GM12892 (cell line): Measurements from ENCODE around the gene VPS9D1.
A peak's percentile ranks its signal among the peaks of the same experiment; 100 is the strongest.
"Not testable (repeated sequence)": the region's sequence is repeated elsewhere in the genome, so short reads cannot be mapped to it uniquely, and the experiment has no call there.

Source experiments
- DNase-seq: peaks from one replicate; pipeline ENCODE4 v3.0.0; 2011; ENCODE audit not compliant: insufficient read length
- FAIRE-seq: peaks from 2 replicates; lab custom pipeline; 2011; peaks lifted over from hg19 to GRCh38; lab: Jason Lieb, UNC
- POLR2A ChIP-seq: IDR thresholded peaks from 2 replicates; pipeline ENCODE4 v1.6.1; 2011; ENCODE audit warnings: low read depth, low read length, control low read depth
- POLR2AphosphoS5 ChIP-seq: IDR thresholded peaks from 2 replicates; pipeline ENCODE4 v1.6.1; 2011; ENCODE audit warnings: low read depth, low read length, control low read depth
- TAF1 ChIP-seq: IDR thresholded peaks from 2 replicates; pipeline ENCODE4 v1.6.1; 2011; ENCODE audit warnings: low read depth, mild to moderate bottlenecking, control low read depth, low read length, borderline replicate concordance

The VPS9D1 gene

GRCh38 chr16:89696670-89697128 lies 24.0 kb downstream of the VPS9D1 start:
- FAIRE-seq (no peak), DNase-seq (peak; percentile 77)
- no peak for TF ChIP-seq POLR2A
- no peak for TF ChIP-seq POLR2AphosphoS5
- no peak for TF ChIP-seq TAF1

GRCh38 chr16:89695875-89696669 lies 24.6 kb downstream of the VPS9D1 start:
- FAIRE-seq (no peak), DNase-seq (no peak)
- TF ChIP-seq POLR2AphosphoS5 (no peak), TAF1 (no peak), POLR2A (no peak)

GRCh38 chr16:89695086-89695874 lies 25.4 kb downstream of the VPS9D1 start:
- no peak for FAIRE-seq

GRCh38 chr16:89694784-89695085 lies 26.0 kb downstream of the VPS9D1 start:
- FAIRE-seq, DNase-seq: not testable (repeated sequence)

More at GRCh38 chr16:89695086-89695874, 25.4 kb downstream of the VPS9D1 start:
- TF ChIP-seq POLR2AphosphoS5 (no peak), POLR2A (0 out of 2 replicates have a peak, but pooled peaks have one; percentile 11)
- no peak for DNase-seq

- no peak for TF ChIP-seq TAF1
- TF ChIP-seq POLR2A = no peak
- TF ChIP-seq POLR2AphosphoS5 = no peak
- DNase-seq = no peak
- FAIRE-seq = no peak
These were observed 26.5 kb downstream of the VPS9D1 start for GRCh38 chr16:89693931-89694783.

GRCh38 chr16:89693289-89693731 lies 27.4 kb downstream of the VPS9D1 start:
- TF ChIP-seq POLR2A = no peak
- TF ChIP-seq TAF1 = no peak
- no peak for TF ChIP-seq POLR2AphosphoS5
- DNase-seq (no peak), FAIRE-seq (no peak)

- DNase-seq = no peak
- FAIRE-seq = no peak
- TF ChIP-seq POLR2AphosphoS5 = no peak
- no peak; the same call in 1 of the 2 replicates for TF ChIP-seq POLR2A
- TF ChIP-seq TAF1 = no peak
These were observed 28.6 kb downstream of the VPS9D1 start for GRCh38 chr16:89691986-89692569.

- TF ChIP-seq POLR2A = no peak; the same call in 1 of the 2 replicates
- no peak for TF ChIP-seq POLR2AphosphoS5
- no peak for TF ChIP-seq TAF1
- no peak for DNase-seq
- FAIRE-seq = no peak
These were observed 29.3 kb downstream of the VPS9D1 start for GRCh38 chr16:89691231-89691985.

GRCh38 chr16:89690392-89690901 lies 30.3 kb downstream of the VPS9D1 start:
- DNase-seq = no peak
- no peak for FAIRE-seq
- no peak for TF ChIP-seq POLR2A
- TF ChIP-seq TAF1 = no peak
- no peak for TF ChIP-seq POLR2AphosphoS5

GRCh38 chr16:89689621-89690020 lies 31.1 kb downstream of the VPS9D1 start:
- not testable (repeated sequence) for DNase-seq, FAIRE-seq

- no peak for TF ChIP-seq POLR2AphosphoS5
- TF ChIP-seq POLR2A = no peak
- no peak for TF ChIP-seq TAF1
- DNase-seq (no peak), FAIRE-seq (no peak)
These were observed 31.6 kb downstream of the VPS9D1 start for GRCh38 chr16:89689142-89689541.
